Measurements from ENCODE around the gene IGSF3.

IGSF3 gene

GRCh38 chr1:116534014-116534739, 133.4 kb downstream of the IGSF3 start:
- H3K27me3 ChIP-seq (ENCODE audit: control insufficient read depth, insufficient read depth, low read length) = no peaks in the 10 kb centered on the region
- H3K4me3 ChIP-seq (ENCODE audit: low read length) = no peak overlapping the region
- no peak overlapping the region for H3K27ac ChIP-seq (ENCODE audit: low read length)
- H3K9me3 ChIP-seq (ENCODE audit: control insufficient read depth, low read depth, low read length) = no peaks in the 10 kb centered on the region
- H3K9ac ChIP-seq (ENCODE audit: low read length) = no peak overlapping the region
- no peaks in the 10 kb centered on the region for H3K36me3 ChIP-seq (ENCODE audit: control insufficient read depth, low read depth, low read length)
- H3K4me1 ChIP-seq (ENCODE audit: control insufficient read depth, low read depth, low read length) = no peaks in the 10 kb centered on the region

GRCh38 chr1:116533429-116533820, 134.1 kb downstream of the IGSF3 start:
- Histone ChIP-seq H3K36me3 (ENCODE audit: control insufficient read depth, low read depth, low read length) (no peaks in the 10 kb centered on the region), H3K4me3 (ENCODE audit: low read length) (no peak overlapping the region), H3K9ac (ENCODE audit: low read length) (no peak overlapping the region), H3K27ac (ENCODE audit: low read length) (no peak overlapping the region), H3K27me3 (ENCODE audit: control insufficient read depth, insufficient read depth, low read length) (no peaks in the 10 kb centered on the region), H3K4me1 (ENCODE audit: control insufficient read depth, low read depth, low read length) (no peaks in the 10 kb centered on the region), H3K9me3 (ENCODE audit: control insufficient read depth, low read depth, low read length) (no peaks in the 10 kb centered on the region)

DNA sequence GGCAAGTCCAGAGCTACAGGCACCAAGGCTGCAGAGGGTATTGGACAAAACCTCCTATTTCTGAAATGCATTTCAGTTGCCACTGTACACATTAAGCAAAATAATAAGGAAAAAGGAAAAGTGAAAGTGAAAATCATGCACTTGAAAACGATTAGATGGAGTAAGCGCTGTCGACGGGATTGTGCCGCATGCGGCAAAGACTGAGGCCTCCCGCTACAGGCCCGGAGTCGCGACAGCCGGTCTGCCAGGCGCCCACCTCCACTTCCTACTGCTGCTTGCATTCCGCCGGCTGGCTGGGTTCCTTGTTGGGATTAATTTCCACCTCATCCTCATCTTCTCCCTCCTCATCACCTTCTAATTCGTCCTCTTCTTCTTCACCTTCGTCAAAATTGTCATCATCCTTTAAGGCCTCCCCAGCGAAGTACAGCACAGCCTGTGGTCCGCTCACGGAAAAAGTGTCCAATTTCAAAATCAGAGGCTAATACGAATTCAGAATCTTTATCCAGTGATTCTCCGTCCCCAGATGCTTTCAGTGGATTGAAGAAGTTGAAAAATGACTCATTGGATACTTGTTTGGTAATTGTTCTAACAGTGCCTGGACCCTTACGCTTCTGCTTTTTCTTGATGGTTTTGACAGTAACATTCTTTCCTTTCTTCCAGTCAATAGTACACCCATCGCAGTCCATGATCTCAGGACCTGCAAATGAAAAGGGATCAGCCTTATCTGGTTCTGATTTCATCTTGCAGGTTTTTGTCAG, 134.7 kb downstream of the IGSF3 start:
- Histone ChIP-seq H3K27me3 (ENCODE audit: control insufficient read depth, insufficient read depth, low read length) (no peaks in the 10 kb centered on the region), H3K36me3 (ENCODE audit: control insufficient read depth, low read depth, low read length) (no peaks in the 10 kb centered on the region), H3K9me3 (ENCODE audit: control insufficient read depth, low read depth, low read length) (no peaks in the 10 kb centered on the region), H3K9ac (ENCODE audit: low read length) (no peak overlapping the region), H3K4me3 (ENCODE audit: low read length) (no peak overlapping the region), H3K4me1 (ENCODE audit: control insufficient read depth, low read depth, low read length) (no peaks in the 10 kb centered on the region), H3K27ac (ENCODE audit: low read length) (no peak overlapping the region)

- no peak overlapping the region for H3K27ac ChIP-seq (ENCODE audit: low read length)
- no peak overlapping the region for H3K9ac ChIP-seq (ENCODE audit: low read length)
- H3K4me3 ChIP-seq (ENCODE audit: low read length) = no peak overlapping the region
- H3K9me3 ChIP-seq (ENCODE audit: control insufficient read depth, low read depth, low read length) = no peaks in the 10 kb centered on the region
- H3K36me3 ChIP-seq (ENCODE audit: control insufficient read depth, low read depth, low read length) = no peaks in the 10 kb centered on the region
- H3K4me1 ChIP-seq (ENCODE audit: control insufficient read depth, low read depth, low read length) = no peaks in the 10 kb centered on the region
- no peaks in the 10 kb centered on the region for H3K27me3 ChIP-seq (ENCODE audit: control insufficient read depth, insufficient read depth, low read length)
These were observed 135.6 kb downstream of the IGSF3 start for GRCh38 chr1:116531917-116532316.

GRCh38 chr1:116529681-116530080, 137.9 kb downstream of the IGSF3 start:
- H3K36me3 ChIP-seq (ENCODE audit: control insufficient read depth, low read depth, low read length) = no peaks in the 10 kb centered on the region
- H3K4me3 ChIP-seq (ENCODE audit: low read length) = no peak overlapping the region
- H3K27me3 ChIP-seq (ENCODE audit: control insufficient read depth, insufficient read depth, low read length) = no peaks in the 10 kb centered on the region
- no peaks in the 10 kb centered on the region for H3K9me3 ChIP-seq (ENCODE audit: control insufficient read depth, low read depth, low read length)
- no peak overlapping the region for H3K9ac ChIP-seq (ENCODE audit: low read length)
- H3K4me1 ChIP-seq (ENCODE audit: control insufficient read depth, low read depth, low read length) = no peaks in the 10 kb centered on the region
- H3K27ac ChIP-seq (ENCODE audit: low read length) = no peak overlapping the region

GRCh38 chr1:116529199-116529631, 138.3 kb downstream of the IGSF3 start:
- Histone ChIP-seq H3K27me3 (ENCODE audit: control insufficient read depth, insufficient read depth, low read length) (no peaks in the 10 kb centered on the region), H3K4me1 (ENCODE audit: control insufficient read depth, low read depth, low read length) (no peaks in the 10 kb centered on the region), H3K36me3 (ENCODE audit: control insufficient read depth, low read depth, low read length) (no peaks in the 10 kb centered on the region), H3K9ac (ENCODE audit: low read length) (no peak overlapping the region), H3K9me3 (ENCODE audit: control insufficient read depth, low read depth, low read length) (no peaks in the 10 kb centered on the region), H3K4me3 (ENCODE audit: low read length) (no peak overlapping the region), H3K27ac (ENCODE audit: low read length) (no peak overlapping the region)

DNA sequence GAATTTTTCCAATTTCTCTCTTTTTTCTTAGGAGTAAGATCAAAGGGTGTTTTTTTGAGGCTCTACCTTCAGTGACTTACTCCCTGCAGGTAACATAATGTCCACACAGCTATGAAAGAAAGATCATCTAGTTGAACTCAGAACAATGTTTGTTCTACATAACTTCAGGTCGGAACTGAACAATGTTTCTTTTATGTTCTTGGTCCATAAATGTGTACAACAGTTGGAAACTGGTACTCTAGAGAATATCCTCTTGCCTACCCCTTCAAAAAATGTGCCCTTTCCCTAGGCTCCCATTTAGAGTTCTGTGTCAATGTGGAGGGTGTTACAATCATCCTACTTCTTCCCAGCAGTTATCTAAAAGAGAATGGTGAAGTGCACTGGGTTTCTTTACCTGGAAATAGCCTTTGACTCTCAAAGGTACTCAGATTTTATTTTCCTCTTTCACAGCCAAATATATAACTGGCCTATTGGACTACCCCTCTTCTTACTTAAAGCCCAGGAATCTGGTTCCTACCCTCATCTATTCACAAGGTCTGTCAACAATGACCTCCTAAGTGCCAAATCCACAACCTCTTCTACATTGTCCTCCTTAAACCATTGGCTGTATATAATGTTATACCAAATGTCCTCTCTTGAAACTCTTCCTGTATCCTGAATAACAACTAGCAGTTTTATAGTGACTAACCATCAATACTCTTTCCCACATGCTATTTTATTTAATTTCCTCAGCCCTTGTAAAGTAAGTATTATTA, 139.0 kb downstream of the IGSF3 start:
- Histone ChIP-seq H3K4me3 (ENCODE audit: low read length) (no peak overlapping the region), H3K36me3 (ENCODE audit: control insufficient read depth, low read depth, low read length) (no peaks in the 10 kb centered on the region), H3K27ac (ENCODE audit: low read length) (no peak overlapping the region)

DNA sequence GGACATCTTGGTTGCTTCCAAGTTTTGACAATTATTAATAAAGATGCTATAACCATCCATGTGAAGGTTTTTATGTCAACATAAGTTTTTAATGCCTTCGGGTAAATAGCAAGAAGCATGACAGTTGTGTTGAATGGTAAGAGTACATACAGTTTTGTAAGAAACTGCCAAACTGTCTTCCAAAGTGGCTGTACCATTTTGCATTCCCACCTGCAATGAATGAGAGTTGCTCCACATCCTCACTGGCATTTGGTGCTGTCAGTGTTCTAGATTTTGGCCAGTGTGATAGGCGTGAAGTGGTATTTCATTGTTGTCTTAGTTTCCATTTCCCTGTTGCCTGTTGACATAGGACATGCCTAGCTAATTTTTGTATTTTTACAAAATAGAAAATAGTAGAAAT, 142.1 kb downstream of the IGSF3 start:
- Histone ChIP-seq H3K27me3 (ENCODE audit: control insufficient read depth, insufficient read depth, low read length) (no peaks in the 10 kb centered on the region), H3K36me3 (ENCODE audit: control insufficient read depth, low read depth, low read length) (no peaks in the 10 kb centered on the region), H3K27ac (ENCODE audit: low read length) (no peak overlapping the region), H3K9me3 (ENCODE audit: control insufficient read depth, low read depth, low read length) (no peaks in the 10 kb centered on the region), H3K4me1 (ENCODE audit: control insufficient read depth, low read depth, low read length) (no peaks in the 10 kb centered on the region), H3K9ac (ENCODE audit: low read length) (no peak overlapping the region), H3K4me3 (ENCODE audit: low read length) (no peak overlapping the region)

More for the DNA sequence above, 139.0 kb downstream of the IGSF3 start:
- Histone ChIP-seq H3K4me1 (ENCODE audit: control insufficient read depth, low read depth, low read length) (no peaks in the 10 kb centered on the region), H3K9me3 (ENCODE audit: control insufficient read depth, low read depth, low read length) (no peaks in the 10 kb centered on the region), H3K9ac (ENCODE audit: low read length) (no peak overlapping the region), H3K27me3 (ENCODE audit: control insufficient read depth, insufficient read depth, low read length) (no peaks in the 10 kb centered on the region)

All from iPS-18a (cell line).